HG03175 (cell line): Measurements from ENCODE around the gene ARHGEF4.

Experiments used
- ATAC-seq: cut with Tn5 transposase; IDR thresholded peaks from one replicate; pipeline ENCODE4 v1.9.1; 2021; ENCODE audit warnings: mild to moderate bottlenecking, moderate library complexity; ENCODE audit not compliant: unreplicated experiment

The ARHGEF4 gene

DNA sequence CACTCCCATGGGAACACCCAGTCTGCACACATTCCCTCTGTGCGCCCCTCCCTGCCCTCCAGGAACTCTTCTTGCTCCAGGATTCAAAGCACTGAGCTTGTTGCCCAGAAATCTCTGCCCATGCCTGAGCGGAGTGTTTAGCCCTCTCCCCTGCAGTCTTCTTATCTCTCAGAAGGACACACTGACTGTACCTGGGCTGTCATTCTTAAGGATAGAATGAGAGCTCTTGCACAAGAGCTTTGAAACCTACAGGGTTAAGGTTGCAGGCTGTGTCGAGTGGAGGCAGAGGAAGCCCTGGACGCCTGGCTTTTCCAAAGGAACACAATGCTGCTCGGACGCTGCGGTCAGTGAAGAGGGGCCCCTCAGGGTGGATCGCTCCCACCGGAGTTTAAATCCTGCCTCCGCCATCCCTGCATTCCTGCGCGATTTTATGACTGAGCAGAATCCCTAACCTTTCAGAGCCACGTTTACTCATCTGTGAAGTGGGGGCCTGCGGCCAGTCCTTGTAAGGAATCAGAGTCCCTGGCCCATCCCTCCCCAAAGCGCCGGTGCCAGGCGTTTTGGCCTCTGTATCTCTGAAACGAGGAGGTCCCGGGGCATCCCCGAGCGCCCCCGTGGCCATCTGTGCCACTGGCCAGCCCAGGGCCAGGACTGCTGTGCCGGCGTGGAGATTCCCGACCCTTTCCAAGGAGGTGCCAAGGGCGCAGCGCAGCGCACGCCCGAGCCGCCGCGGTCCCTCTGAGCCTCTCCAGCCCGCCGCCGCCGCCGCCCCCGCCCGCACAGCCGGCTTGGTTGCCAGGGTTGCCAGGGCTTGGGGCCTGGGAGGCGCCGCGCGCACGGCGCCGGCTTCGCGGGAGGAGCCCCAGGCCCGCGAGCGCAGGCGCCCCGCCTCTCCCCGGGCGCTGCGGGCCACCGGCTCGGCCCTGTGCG lies 197.7 kb downstream of the ARHGEF4 start:
- ATAC-seq, result no peak

DNA sequence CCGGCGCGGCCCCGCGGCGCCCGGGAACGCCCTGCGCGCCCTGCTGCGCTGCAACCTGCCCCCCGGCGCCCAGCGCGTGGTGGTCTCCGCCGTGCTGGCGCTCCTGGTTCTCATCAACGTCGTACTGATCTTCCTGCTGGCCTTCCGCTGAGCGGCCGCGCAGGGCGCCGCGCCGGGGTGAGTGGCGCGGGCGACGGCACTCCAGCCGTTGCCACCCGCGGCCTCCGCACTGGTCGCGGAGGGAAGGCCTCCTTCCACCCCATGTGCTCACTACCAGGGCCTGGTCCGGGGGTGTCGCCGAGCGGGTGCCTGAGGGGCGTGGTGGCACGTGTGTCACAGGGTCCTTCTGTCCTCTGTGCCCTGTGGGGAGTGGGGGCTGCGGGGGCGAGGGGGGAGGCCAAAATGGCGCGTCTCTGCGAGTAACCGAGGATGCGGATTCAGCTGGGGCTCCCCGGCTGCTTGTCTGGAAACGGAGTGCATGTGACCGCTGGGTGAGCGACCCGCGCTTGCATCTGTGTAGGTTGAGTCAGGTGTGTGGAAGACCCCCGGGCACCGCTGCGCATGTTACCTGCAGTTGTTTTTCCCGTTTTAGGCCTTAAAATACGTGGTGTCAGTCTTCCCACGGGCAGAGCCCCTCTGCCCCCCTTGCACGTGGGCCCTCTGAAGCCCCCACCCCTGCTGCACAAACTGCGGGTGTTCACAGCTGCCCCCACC lies 198.6 kb downstream of the ARHGEF4 start:
- no peak for ATAC-seq

DNA sequence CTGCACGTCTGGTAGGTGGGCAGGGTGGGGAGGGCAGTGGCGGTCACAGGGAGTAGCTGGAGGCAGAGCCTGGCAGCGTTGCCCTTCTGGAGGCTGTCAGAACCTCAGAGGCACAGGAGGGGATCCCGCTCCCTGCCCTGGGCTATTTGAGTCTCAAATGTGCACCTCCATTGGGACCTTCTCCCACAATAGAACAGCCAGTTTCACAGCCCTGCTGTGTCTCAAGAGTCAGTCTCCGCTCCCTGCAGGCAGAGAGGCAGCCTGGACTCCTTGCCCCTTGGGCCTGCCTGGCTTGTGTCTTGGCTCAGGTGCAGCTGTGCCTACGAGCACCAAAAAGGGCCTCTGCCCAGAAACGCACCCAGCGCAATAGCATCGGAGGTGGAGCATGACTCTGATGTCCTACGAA lies 199.1 kb downstream of the ARHGEF4 start:
- no peak for ATAC-seq

DNA sequence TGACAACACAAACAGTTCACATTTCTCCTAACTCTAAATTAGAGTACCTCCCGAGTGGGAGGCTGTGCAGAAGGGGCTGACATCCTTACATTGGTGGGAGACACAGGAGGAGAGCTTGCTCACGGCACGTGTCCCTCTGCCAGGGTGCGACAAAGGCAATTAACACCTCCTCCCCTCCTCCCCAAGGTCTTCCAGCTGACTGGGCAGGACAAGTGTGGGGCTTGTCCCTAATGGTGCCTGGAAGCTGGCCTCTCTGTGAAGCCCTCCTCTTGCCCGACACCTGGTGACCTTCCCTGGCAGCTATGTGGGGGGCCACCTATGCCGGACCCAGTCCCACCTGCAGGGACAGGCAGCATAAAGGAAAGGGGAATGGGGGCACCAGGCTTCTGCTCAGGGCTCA lies 199.6 kb downstream of the ARHGEF4 start:
- no peak for ATAC-seq

- ATAC-seq, result no peak
These were observed 200.1 kb downstream of the ARHGEF4 start for GRCh38 chr2:131036696-131037397.

DNA sequence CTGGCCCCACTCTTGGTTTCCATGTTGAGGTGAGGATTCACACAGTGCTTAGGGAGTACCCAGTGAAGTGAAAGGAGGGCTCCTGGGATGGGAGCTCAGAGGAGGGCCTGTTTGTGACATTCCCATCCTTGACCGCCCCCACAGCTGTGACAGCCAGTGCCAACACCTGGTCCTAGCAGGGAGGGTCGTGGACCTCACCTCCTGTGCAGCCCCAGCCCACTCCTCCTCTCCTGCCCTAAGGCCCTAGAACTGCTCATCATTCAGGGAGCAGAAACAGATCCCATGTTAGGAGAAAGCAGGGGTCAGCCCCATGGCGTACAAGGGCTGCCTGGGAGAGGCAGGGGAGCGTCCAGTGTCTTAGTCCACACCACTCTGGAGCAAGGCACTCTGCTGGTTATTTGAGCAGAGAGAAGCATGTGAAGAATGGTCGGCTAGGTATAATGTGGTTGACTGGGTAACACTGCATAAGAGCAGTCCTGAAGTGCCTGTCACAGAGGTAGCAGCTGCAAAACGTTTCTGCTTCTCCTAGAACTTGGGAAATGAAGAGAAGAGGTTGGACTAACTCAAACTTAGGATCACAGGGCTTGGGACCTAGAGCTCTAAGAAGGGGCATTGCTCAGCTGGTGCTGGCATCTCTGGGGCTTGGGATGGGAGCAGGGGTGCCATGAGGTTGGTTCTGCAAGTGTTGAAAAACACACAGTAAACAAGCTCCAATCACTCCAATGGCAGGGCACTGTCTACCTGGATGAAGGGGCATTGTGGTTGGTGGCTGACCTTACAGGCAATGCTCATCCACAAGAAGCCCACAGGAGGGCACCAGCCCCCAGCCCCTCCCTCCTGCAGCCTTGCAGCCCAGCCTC lies 200.9 kb downstream of the ARHGEF4 start:
- no peak for ATAC-seq

- no peak for ATAC-seq
These were observed 201.8 kb downstream of the ARHGEF4 start for GRCh38 chr2:131038258-131039100.

GRCh38 chr2:131039101-131039440 lies 202.4 kb downstream of the ARHGEF4 start:
- no peak for ATAC-seq

DNA sequence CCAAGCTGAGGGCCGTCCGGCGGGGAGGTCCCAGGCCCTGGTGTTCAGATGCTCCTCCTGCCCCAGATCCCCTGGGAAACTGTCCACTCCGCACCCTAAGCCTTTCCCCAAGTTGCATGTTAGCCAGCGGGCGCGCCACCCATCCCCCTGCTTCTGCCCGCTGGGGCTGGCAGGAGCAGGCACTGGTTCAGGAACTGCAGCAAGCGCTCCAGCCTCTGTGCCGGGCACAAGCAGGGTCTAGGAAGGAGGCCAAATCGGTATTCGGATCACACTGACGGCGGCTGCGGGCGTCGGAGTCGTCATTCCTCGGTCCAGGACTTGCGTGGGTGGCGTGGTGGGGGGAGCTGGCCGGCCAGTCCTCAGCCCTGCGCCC lies 202.8 kb downstream of the ARHGEF4 start:
- ATAC-seq, result no peak

DNA sequence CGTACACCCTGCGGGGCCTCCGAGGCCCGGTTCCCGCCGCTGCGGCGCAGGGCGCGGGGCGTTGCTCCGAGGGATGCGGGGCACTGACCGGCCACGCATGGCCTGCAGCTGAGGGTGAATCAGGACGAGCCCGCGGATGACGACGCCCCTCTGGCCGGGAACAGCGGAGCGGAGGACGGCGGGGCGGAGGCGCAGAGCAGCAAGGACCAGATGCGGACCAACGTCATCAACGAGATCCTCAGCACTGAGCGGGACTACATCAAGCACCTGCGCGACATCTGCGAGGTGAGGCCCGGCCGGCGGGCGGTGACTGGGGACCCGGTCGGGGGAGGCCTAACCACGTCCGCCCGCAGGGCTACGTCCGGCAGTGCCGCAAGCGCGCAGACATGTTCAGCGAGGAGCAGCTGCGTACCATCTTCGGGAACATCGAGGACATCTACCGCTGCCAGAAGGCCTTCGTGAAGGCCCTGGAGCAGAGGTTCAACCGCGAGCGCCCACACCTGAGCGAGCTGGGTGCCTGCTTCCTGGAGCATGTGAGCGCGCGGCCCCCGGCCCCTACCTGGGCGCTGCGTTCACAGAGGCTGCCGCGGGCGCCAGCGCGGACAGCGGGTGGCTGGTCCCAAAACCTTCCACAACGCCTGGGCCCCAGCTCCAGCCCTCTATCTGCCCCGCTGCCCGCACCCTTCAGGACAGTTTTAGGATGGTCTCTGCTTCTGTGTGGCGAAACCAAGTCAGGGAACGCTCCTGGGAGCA lies 203.4 kb downstream of the ARHGEF4 start:
- no peak for ATAC-seq

GRCh38 chr2:131040661-131041401 lies 204.1 kb downstream of the ARHGEF4 start:
- no peak for ATAC-seq

- no peak for ATAC-seq
These were observed 204.9 kb downstream of the ARHGEF4 start for GRCh38 chr2:131041402-131042147.

GRCh38 chr2:131042148-131042775 lies 205.5 kb downstream of the ARHGEF4 start:
- ATAC-seq, result no peak

DNA sequence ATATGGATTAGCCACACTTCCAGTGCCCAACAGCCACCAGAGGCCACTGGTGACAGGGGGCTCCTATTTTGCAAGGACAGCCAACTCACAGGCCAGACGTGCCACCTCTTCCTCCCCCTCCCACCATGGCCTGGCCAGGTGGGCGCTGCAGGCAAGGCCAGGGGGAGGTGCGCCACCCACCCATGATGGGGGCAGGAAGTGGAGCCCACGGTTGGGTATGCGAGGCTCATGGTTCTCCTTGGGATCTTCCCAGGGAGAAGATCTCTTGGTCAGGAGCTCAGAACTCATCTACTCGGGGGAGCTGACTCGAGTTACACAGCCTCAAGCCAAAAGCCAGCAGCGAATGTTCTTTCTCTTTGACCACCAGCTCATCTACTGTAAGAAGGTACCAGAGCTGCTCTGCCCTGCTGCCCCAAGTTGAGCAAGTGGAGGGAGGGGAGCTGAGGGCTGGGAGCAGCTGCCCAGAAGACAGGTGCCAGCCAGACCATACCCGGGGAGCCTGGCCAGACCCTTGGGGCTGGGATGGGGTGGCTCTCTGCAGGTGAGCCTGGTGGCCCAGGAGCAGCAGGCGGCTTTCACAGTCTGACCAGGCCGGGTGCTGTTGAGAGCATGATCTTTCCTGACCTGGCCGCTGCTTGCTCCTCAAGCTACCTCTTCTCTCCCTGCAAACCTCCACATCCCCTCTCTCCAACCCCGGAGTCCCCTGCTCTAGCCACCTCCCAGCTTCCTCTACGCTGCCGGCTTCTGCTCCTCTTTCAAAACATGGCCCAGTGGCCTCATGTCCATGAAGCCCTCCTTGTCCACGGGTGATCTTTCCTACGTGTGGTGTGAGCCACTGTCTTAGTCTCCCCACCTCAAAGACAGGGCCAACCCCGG lies 206.7 kb downstream of the ARHGEF4 start:
- ATAC-seq, result no peak

DNA sequence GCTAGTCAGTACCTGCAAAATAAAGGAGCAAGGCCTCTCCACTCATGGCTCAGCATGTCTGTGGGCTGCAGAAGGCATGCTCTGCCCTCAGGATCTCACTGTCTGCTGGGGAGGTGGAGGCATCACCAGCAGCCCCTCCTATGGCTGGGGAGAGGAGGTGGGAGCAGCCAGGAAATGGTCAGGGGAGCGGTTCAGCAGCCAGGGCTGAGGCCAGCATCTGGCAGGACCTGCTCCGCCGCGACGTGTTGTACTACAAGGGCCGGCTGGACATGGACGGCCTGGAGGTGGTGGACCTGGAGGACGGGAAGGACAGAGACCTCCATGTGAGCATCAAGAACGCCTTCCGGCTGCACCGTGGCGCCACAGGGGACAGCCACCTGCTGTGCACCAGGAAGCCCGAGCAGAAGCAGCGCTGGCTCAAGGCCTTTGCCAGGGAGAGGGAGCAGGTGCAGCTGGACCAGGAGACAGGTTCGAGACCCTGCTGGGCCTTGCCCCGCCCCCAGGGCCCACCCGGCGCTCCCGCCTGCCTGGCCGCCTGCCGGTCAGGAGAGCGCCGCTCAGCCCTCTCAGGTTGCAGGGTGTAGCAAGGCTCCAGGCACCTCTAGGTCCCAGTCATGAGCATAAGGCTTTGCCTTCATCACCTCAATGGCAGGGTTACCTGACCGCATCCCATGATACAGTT lies 207.5 kb downstream of the ARHGEF4 start:
- no peak for ATAC-seq

GRCh38 chr2:131044757-131045150 lies 208.0 kb downstream of the ARHGEF4 start:
- ATAC-seq, result no peak
